GM19455 (cell line): ENCODE measurements around the gene CDT1.
"Not testable (repeated sequence)": the region's sequence is repeated elsewhere in the genome, so short reads cannot be mapped to it uniquely, and the experiment has no call there.

Source experiments
- ATAC-seq: cut with Tn5 transposase; IDR thresholded peaks from one replicate; pipeline ENCODE4 v1.9.1; 2021; ENCODE audit not compliant: unreplicated experiment

The CDT1 gene

DNA sequence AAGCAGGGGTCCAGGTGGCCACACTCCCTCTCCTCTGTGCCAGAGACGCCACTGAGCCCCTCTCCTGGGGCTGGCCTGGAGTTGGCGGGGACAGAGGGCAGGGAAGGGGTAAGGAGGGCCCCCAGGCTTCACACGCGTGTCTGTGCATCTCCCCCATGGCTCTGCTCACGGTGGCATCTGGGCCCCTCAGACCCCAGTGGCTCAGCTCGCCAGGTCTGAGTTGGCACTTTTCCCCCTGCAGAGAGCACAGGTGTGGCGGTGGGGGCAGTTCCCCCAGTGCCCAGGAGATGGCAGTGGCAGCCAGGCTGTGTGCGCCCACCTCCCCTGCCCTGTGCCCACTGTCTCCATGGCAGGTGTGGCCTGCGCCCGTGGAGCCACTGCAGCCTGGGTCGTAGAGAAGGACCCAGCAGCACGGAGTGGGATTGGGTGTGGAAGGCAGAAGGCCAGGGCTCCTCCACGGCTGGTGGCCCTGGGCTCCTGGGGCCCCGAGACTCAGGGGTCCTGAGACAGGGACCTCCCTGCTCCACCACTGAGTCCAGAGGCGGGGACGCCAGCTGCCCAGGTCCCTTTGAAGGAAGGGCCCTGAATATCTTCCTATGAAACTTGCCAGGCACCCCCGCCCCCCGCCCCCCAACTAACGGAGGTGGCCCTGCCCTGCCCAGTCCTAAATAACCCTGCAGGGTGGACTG is 12.5 kb downstream of the CDT1 start:
- no peak for ATAC-seq

DNA sequence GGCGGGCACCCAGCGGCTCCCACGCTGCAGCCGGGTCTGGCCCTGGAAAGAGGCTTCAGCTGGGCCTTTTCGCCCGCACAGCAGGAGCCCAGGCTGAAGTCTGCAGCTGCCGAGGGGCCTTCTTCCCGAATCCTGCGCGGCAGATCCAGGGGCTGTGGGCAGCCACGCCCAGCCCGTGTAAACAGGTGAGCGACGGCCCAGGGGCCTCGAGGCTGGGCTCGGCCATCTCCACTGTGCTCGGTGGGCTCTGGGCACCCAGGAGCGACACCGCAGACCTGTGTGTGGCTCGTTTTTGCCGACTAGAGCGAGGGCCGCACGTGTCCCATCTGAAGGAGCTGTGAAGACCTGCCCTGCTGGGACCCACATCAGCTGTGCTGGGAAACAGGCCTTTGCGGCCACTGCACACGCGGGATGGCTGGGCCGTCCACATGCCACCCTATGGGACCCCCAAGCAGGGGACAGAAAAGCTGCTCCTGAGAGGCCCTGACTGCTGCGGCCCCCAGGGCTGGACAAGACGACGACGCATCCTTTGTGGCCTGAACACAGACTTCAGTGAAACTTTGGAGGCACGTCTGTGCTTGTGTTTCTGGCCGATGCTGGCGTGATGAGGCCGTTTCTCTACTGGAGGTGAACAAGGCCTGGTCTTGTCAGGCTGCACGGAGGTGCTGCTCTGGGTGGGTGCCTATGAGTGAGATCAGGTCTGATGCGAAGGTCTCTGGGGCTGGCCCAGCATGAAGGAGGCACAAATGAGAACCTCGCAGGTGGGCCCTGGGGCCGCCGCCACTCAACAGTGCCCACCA is 13.3 kb downstream of the CDT1 start:
- no peak for ATAC-seq

DNA sequence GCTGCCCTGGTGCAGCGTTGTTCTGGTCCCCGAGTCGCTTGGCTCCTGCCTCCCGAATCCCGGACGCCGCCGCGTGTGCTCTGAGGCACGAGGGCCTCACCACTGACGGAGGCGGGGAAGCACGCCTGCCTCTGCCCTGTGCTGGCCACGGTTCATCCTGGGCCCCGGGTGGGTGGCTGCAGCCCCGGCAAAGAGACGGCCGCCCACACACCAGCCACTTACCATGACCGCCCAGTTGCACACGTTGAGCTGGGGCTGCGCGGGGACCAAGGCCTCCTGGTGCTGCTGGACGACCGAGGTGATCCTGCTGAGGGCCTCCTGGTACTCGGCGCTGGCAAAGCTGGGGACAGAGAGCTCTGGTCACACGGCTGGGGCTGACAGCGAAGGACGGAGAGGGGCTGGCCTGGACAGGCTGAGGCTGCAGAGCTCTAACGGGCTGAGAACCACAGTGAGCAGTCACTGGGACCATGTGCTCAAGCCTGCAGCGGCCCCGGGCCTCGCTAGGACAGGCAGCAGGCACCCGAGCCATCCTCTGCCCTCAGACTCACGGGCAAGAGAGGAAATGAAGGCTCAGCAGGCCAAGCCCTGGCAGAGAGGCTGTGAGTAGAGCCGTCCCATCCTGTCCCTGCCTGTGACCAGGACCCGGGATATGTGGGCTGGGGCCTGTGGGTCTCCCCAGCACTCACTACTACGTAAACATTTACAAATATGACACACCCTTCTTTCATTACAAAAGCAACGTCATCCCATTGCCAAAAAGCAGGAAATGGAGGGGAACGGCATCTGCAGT is 14.4 kb downstream of the CDT1 start:
- ATAC-seq = no peak

DNA sequence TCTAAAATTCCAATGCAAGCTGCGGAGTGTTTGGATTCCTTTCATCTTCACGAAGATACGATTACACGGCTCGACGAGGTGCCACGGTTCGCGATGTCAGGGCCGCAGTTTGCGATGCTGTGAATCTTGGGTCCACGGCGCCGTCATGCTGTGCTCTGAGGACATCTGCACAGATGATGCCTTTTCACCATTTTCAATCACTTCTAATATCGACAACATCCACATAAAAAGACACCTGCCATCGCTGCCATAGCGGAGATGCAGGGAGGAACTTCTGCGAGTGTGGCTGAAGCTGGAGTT is 14.9 kb downstream of the CDT1 start:
- no peak for ATAC-seq

DNA sequence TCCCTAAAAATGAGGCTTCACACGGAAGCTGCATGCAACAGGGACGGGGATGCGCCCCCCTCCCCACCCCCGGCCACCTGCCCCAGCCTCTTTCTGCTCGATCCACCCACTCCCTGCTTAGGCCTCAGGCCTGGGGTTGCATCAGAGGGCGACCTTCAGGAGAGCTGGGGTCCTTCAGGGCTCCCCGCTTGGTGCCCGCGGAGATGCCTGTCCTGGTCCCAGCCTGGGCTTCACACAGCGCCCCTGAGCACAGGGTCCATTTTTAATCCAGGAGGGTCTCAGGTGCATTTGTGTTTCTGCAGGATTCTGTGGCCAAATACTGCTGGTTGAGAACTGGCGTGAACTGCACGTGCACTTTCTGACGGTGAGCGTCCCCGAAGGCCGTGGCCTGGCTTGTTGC is 15.5 kb downstream of the CDT1 start:
- no peak for ATAC-seq

DNA sequence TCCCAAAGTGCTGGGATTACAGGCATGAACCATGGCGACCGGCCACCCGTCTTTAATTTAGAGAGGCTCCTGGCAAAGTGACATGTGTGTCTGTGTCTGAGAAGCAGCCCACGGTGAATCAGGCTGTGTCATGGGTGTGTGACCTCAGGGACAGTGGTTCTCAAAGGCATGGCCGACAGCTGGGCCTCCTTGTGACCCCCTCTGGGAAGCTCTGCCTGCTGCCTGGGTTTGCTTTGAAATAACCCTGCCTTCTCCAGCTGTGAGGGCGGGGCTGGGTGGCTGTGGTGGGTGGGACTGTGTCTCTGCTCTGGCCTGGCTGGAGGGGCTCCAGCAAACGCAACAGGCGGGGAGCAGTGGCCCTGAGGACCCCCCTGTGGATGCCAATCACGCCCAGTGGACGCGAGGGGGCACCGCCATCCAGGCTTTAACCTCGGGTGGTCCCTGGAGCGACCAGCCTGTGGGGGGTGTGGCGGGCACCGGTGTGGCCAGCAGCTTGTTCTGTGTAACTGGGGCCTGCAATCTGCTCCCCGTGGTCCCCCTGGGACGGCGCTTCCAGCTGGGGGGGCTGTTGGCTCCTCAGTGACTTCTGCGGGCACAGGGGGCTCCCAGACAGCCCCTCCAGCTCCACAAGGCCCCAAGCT is 16.9 kb downstream of the CDT1 start:
- no peak for ATAC-seq

DNA sequence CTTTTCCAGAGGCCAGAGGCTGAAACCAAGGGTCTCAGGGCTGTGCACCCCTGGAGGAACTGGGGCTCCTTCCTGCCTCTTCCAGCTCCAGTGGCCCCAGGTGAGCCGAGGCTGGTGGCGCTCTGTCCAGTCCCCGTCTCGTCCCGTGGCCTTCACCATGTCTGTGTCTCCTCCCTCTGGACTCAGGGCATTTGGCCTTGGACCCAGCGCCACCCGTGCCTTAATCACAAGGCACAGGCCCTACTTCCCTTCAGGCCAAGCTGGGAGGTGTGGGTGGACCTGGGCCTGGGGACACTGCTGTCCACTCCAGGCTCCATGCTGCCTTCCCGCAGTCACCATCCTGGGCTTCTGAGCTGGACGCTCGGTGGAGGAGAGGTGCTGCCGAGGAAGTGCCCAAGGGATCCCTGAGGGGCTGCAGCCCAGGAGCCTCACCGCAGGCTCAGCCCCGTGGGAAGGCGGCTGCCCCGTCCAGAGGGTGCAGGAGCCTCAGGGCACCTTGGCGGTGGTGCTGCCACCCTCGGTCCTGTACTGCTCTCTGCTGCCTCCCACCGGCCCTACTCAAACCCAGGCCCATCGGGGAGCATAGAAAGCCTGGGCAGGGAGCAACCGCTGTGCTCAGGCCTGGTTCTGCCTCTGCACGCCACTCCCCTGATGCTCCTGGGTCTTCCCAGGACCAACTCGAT is 17.7 kb downstream of the CDT1 start:
- ATAC-seq = no peak

DNA sequence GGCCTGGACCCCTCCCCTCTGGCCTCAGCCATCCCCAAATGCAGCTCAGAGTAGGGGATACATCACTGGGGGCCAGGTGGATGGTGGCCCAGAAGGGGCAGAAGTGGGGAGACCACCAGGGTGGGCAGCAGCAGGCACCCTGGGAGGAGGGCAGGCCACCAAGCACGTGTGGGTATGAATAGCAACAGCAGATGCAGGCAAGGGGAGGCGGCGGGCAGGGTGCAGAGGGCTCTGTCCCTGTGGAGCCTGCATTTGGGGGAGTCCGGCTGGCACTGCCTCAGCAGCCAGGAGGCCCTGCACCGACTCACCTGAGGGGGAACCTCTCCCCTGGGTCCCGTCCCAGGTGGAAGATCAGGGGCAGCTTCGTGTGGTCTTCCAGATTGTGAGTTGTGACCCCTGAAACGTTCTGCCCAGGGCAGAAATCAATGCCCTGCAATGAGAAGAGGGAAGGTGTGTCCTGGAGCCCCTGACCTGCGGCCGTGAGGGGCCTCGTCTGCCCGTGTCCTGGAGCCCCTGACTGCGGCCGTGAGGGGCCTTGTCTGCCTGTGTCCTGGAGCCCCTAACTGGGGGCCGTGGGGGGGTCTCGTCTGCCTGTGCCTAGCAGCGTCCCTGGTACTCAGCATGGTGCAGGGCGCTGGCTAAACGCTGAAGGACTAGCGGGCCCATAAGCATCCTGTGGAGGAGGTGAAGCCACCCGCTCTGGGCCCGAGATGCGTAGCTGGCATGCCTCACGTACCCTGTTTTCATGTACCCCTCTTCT is 18.9 kb downstream of the CDT1 start:
- no peak for ATAC-seq

DNA sequence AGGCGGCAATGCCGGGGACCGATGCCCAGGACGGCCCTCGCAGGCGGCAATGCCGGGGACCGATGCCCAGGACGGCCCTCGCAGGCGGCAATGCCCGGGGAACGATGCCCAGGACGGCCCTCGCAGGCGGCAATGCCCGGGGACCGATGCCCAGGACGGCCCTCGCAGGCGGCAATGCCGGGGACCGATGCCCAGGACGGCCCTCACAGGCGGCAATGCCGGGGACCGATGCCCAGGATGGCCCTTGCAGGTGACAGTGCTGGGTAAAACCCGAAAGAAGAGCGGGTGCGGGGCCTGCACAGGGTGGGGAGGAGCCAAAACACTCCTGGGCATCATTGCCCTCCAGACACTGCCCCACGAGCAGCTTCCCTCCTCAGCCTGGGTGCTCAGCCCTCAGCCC is 20.1 kb downstream of the CDT1 start:
- ATAC-seq = not testable (repeated sequence)

DNA sequence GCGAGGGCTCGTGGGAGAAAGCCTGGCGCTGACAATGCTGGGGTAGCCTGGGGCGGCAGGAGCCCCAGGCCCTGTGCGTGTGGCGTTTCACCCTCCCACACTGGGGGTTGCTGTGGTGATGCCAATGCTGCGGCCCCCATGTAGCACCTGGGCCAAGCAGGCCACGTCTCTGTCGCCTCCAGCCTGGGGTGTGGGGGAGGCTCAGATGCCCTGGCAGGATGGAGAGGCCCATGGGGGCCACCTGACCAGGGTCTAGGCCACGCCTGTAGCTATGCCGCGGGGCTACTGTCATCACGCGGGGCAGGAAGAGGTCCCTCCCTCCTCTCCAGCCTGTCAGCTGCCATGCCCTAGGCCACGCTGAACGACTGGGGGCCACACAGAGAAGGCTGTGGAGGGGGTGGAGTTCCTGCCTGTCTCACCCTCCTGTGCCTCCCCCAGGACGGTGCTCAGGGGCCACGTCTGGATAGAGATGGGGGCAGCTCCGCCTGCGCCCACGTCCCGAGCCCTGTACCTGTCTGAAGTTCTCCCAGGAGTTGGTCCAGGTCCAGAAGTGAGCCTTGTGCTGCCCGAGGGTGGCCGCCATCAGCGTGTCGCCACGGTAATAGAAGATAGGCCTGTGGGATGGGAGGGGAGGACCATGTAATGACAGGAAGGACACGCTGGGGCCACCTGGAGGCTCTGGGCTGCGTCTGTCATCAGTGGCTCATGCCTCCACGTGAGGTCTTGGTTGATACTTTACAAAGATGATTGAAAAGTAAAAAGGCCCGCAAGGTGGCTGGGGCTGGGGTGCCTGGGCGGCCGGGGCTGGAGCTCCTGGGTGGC is 20.9 kb downstream of the CDT1 start:
- no peak for ATAC-seq

DNA sequence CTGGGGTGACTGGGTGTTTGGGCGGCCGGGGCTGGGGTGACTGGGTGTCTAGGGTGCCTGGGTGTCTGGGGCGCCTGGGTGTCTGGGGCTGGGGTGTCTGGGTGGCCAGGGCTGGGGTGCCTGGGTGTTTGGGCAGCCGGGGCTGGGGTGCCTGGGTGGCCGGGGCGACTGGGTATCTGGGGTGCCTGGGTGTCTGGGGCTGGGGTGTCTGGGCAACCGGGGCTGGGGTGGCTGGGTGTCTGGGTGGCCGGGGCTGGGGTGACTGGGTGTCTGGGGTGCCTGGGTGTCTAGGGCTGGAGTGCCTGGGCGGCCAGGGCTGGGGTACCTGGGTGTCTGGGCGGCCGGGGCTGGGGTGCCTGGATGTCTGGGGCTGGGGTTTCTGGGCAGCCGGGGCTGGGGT is 21.6 kb downstream of the CDT1 start:
- ATAC-seq = no peak

DNA sequence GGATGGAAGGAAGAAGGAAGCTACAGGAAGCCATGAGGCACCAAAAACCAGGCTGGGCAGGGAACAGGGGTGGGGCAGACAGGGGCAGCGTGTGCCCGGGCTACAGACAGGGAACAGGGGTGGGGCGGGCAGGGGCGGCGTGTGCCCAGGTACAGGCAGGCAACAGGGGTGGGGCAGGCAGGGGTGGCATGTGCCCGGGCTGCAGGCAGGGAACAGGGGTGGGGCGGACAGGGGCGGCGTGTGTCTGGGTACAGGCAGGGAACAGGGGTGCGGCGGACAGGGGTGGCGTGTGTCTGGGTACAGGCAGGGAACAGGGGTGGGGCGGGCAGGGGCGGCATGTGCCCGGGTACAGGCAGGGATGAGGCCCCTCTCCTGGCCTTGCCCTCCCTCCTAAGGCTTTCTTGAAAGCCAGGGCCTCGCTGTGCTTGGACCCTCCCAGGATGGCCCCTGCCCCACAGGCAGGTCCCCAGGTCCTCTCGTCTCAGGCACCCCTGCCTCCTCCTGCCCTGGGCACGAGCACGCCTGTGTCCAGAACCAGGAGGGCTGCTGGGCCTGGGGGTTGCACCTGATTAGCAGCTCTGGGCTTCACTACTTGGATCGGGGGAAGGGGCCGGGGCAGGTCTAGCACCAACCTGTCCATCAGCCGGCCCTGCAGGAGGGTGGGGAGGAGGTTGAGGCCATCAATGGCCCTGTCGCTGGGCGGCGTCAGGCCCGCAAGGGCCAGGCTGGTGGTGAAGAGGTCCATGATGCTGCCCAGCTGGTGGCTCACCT is 22.7 kb downstream of the CDT1 start:
- ATAC-seq = no peak

DNA sequence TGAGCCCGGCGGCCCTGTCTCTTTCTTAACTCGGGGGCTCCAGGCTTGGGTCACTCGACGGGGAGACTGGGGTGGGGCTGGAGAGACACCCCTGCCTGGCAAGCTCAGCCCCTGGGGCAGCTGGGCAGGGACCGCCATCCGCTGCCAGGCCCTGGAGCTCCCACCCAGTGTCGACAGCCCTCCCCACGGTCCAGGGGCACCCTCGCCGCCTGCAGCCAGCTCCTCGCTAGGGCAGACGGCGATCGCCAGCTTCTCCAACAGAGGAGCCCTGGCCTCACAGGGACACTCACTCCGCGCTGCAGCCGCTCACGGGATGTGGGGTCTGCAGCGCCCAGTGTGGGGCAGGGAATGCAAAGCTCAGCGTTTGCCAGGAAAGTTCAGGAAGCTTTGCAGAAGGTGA is 24.1 kb downstream of the CDT1 start:
- no peak for ATAC-seq

DNA sequence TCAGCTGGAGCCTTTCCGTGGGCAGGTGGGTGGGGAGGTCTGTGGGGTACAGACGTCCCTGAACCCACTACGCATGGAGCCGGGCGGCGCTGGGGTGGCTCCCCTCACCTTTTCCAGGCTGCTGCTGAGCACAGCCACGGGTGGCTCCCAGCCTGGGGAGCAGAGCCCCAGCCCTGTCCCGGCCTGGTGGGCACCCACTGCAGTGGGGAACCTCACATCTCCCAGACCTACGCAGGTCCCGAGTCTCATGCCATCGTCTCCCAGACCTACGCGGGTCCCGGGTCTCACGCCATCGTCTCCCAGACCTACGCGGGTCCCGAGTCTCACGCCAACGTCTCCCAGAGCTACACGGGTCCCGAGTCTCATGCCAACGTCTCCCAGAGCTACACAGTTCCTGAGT is 25.1 kb downstream of the CDT1 start:
- ATAC-seq = no peak

DNA sequence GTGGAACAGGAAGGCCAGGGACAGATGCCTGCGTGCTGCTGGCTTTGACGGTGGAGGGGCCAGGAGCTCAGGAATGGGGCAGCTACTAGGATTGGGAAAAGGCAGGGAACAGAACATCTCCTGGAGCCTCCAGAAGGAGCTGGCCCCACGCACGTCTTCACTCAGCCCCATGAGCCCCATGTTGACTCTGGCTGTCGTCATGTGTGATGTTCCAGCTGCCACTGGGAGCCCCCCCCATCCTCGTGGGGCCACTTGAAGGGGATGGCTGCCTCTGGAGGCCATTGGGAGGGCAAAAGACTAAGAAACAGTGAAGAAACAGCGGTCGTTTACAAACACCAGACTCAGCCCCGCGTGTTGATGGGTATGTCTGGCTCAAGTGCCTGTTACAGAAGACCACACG is 26.7 kb downstream of the CDT1 start:
- ATAC-seq = no peak

DNA sequence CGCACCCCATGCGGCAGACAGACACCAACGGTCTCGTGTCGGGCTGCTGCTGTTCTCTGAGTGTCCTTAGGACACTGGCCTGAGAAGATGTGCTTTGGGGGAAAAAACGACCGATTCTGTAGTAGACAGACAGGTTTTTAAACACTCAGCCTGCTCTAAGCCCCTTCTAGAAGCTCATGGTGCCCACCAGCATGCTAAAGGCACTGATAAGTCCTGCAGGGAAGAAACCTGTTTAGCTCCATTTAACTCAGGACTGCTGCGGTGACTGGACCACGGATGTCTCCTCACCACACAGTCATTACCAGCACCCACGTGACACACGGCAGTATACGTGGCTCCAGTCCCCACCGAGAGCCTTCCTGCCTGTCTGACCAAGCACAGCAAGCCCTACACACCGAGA is 27.2 kb downstream of the CDT1 start:
- no peak for ATAC-seq

DNA sequence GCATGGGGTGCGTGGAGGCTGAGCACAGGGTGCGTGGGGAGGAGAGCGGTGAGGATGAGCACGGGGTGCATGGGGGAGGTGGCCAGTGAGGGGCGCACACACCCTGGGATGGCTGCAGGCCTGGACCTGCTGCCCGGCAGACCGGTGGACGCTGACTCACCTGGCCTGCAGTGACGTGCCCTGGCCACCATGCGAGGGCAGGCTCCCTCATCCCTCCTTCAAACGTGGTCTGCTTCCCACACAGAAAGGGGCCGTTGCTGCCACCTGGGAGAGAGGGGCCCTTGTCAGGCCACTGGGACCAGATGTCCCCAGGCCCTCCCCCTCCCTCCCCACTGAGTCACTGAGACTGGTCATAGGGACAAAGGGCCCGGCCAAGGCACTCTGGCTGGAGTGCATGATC is 28.2 kb downstream of the CDT1 start:
- ATAC-seq = no peak

DNA sequence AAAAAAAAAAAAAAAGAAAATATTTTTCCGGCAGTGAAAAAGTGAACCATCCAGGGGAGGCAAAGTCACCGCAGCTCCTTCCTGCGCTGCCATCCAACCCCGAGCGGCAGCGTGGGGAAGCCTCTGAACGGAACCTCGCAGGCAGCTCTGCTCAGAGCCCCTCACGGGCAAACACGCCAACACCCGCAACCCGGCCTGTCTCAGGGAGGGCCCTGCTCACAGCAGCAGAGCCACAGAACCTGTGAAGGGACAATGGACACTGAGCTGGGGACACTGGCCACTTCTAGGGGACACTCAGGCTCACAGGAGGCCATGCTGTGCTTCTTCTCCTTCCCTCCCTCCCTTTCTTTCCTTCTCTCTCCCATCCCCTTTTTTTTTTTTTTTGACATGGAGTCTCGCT is 29.5 kb downstream of the CDT1 start:
- no peak for ATAC-seq

DNA sequence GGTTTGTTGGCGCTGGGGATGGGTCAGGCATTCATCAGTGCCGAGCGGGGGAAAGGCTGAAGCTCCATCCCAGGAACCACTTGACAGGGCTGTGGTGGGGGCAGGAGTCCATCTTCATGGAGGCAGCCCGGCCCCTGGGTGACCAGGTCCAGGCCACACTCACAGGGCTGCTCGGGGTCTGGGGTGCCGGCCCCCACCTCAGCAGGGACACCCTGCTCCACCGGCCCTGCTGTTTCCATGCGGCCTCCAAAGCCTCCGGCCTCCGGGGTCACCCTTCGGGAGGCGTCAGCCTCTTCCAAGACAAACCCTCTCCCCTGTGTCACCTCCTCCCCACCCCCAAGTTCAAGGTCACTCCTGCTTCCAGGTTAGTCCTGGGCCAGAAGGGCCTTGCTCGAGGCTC is 31.1 kb downstream of the CDT1 start:
- no peak for ATAC-seq
